ENCODE measurements around the gene CYTH1. TPM values are rescaled to one million over a fixed set of nuclear protein-coding genes. Genes with fewer than 3 reads are reported as not detected.

The CYTH1 gene
- total and polyA plus RNA-seq, 4 donors: 15.4 to 32.1 (median 20.6) TPM

DNA sequence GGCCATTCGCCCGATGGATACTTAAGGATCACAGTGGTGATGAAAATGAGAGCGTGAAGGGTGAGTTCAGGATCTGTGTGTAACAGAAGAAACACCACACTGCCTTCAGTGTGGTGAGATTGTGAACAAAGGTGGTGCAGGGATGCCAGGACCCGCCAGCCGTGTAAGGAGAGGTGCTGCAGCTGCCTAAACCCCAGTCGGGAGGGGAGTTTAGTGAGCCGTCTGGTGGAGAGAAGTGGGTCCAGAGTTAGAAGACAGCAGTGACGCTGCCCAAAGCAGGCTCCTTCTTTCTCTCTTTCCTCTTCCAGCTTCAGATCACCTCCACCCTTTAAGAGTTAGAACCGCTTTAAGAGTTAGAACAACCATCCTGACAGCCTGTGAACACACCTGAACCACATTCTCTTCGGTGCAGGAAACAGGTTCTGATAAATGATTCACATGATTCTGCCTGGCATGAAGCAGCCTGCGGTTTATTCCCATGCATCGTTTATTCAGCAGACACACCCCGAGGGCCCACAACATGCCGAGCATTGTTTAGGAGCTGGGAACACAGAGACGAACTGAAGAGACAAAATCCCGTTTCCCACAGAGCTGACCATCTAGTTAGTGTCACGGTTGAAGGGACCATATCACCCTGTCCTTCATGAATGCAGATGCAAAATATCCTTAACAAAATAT, 120.8 kb downstream of the CYTH1 start:
- 80% methylated on average over 17 of the region's 17 CpGs for WGBS
- Histone ChIP-seq H3K4me1 (ENCODE audit: control insufficient read depth in 4 of 4, insufficient read depth in 4 of 4, low read length in 3 of 4) (peaks cover 0 to 3% (median 0%) of the 10 kb centered on the region in 4 donors), H3K27ac (ENCODE audit: low read depth in 1 of 2, low read length in 2 of 2) (no peak overlapping the region), H3K9ac (ENCODE audit: low read depth in 1 of 2, low read length in 2 of 2) (no peak overlapping the region), H3K9me3 (ENCODE audit: control insufficient read depth in 4 of 4, low read length in 3 of 4) (no peaks in the 10 kb centered on the region), H3K4me3 (ENCODE audit: low read depth in 1 of 3, low read length in 3 of 3) (no peak overlapping the region), H3K36me3 (ENCODE audit: control insufficient read depth in 4 of 4, insufficient read depth in 3 of 4, low read depth in 1 of 4, low read length in 3 of 4) (no peaks in the 10 kb centered on the region), H3K27me3 (ENCODE audit: control insufficient read depth in 4 of 4, insufficient read depth in 4 of 4, low read length in 3 of 4) (no peaks in the 10 kb centered on the region)
- no peak for TF ChIP-seq TAF1 (conservative IDR thresholded peaks at IDR 0.05)
- TF ChIP-seq, protein P1, sequence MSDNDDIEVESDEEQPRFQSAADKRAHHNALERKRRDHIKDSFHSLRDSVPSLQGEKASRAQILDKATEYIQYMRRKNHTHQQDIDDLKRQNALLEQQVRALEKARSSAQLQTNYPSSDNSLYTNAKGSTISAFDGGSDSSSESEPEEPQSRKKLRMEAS (IDR thresholded peaks at IDR 0.05): no peak
- TF ChIP-seq JUND (IDR thresholded peaks at IDR 0.05): no peak
- no peak for TF ChIP-seq FOXA2 (IDR thresholded peaks at IDR 0.05)
- TF ChIP-seq GABPA (IDR thresholded peaks at IDR 0.05 in 1 of 2, conservative IDR thresholded peaks at IDR 0.05 in 1 of 2): no peak
- TF ChIP-seq, protein P2, sequence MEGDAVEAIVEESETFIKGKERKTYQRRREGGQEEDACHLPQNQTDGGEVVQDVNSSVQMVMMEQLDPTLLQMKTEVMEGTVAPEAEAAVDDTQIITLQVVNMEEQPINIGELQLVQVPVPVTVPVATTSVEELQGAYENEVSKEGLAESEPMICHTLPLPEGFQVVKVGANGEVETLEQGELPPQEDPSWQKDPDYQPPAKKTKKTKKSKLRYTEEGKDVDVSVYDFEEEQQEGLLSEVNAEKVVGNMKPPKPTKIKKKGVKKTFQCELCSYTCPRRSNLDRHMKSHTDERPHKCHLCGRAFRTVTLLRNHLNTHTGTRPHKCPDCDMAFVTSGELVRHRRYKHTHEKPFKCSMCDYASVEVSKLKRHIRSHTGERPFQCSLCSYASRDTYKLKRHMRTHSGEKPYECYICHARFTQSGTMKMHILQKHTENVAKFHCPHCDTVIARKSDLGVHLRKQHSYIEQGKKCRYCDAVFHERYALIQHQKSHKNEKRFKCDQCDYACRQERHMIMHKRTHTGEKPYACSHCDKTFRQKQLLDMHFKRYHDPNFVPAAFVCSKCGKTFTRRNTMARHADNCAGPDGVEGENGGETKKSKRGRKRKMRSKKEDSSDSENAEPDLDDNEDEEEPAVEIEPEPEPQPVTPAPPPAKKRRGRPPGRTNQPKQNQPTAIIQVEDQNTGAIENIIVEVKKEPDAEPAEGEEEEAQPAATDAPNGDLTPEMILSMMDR (IDR thresholded peaks at IDR 0.05; ENCODE audit: low read depth, low read length, missing input control): no peak
- TF ChIP-seq, protein P3, sequence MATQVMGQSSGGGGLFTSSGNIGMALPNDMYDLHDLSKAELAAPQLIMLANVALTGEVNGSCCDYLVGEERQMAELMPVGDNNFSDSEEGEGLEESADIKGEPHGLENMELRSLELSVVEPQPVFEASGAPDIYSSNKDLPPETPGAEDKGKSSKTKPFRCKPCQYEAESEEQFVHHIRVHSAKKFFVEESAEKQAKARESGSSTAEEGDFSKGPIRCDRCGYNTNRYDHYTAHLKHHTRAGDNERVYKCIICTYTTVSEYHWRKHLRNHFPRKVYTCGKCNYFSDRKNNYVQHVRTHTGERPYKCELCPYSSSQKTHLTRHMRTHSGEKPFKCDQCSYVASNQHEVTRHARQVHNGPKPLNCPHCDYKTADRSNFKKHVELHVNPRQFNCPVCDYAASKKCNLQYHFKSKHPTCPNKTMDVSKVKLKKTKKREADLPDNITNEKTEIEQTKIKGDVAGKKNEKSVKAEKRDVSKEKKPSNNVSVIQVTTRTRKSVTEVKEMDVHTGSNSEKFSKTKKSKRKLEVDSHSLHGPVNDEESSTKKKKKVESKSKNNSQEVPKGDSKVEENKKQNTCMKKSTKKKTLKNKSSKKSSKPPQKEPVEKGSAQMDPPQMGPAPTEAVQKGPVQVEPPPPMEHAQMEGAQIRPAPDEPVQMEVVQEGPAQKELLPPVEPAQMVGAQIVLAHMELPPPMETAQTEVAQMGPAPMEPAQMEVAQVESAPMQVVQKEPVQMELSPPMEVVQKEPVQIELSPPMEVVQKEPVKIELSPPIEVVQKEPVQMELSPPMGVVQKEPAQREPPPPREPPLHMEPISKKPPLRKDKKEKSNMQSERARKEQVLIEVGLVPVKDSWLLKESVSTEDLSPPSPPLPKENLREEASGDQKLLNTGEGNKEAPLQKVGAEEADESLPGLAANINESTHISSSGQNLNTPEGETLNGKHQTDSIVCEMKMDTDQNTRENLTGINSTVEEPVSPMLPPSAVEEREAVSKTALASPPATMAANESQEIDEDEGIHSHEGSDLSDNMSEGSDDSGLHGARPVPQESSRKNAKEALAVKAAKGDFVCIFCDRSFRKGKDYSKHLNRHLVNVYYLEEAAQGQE (IDR thresholded peaks at IDR 0.05): no peak
- TF ChIP-seq, protein P4, sequence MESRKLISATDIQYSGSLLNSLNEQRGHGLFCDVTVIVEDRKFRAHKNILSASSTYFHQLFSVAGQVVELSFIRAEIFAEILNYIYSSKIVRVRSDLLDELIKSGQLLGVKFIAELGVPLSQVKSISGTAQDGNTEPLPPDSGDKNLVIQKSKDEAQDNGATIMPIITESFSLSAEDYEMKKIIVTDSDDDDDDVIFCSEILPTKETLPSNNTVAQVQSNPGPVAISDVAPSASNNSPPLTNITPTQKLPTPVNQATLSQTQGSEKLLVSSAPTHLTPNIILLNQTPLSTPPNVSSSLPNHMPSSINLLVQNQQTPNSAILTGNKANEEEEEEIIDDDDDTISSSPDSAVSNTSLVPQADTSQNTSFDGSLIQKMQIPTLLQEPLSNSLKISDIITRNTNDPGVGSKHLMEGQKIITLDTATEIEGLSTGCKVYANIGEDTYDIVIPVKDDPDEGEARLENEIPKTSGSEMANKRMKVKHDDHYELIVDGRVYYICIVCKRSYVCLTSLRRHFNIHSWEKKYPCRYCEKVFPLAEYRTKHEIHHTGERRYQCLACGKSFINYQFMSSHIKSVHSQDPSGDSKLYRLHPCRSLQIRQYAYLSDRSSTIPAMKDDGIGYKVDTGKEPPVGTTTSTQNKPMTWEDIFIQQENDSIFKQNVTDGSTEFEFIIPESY (IDR thresholded peaks at IDR 0.05): no peak
- TF ChIP-seq HNF4G (IDR thresholded peaks at IDR 0.05): no peak
- TF ChIP-seq, protein P5, sequence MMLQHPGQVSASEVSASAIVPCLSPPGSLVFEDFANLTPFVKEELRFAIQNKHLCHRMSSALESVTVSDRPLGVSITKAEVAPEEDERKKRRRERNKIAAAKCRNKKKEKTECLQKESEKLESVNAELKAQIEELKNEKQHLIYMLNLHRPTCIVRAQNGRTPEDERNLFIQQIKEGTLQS (IDR thresholded peaks at IDR 0.05): no peak
- no peak for TF ChIP-seq FOXA1 (IDR thresholded peaks at IDR 0.05)
- TF ChIP-seq RXRA (IDR thresholded peaks at IDR 0.05): no peak
- no peak for TF ChIP-seq YY1 (IDR thresholded peaks at IDR 0.05)
- no peak for TF ChIP-seq RAD21 (IDR thresholded peaks at IDR 0.05)
- DNase-seq (ENCODE audit: low spot score): no peak

DNA sequence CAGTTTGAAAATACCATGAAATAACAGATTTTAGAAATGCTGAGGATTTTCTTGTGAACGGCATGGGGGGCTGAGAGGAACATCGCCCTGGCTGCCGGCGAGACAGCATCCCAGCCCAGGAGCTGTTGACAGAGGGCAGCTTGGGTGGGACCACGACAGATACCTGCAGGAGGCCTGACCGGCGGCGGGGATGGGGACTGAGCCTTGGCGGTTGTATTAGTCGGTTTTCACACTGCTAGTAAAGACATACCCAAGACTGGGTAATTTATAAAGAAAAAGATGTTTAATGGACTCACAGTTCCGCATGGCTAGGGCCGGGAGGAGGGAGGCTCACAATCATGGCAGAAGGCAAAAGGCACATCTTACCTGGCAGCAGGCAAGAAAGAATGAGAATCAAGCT, 122.5 kb downstream of the CYTH1 start:
- H3K9ac ChIP-seq (ENCODE audit: low read depth in 1 of 2, low read length in 2 of 2): no peak overlapping the region
- WGBS: 97% methylated on average over 12 of the region's 12 CpGs
- no peak overlapping the region for H3K4me3 ChIP-seq (ENCODE audit: low read depth in 1 of 3, low read length in 3 of 3)
- no peak for DNase-seq (ENCODE audit: low spot score)
- H3K27me3 ChIP-seq (ENCODE audit: control insufficient read depth in 4 of 4, insufficient read depth in 4 of 4, low read length in 3 of 4): no peaks in the 10 kb centered on the region
- H3K27ac ChIP-seq (ENCODE audit: low read depth in 1 of 2, low read length in 2 of 2): no peak overlapping the region
- H3K9me3 ChIP-seq (ENCODE audit: control insufficient read depth in 4 of 4, low read length in 3 of 4): no peaks in the 10 kb centered on the region
- no peaks in the 10 kb centered on the region for H3K4me1 ChIP-seq (ENCODE audit: control insufficient read depth in 4 of 4, insufficient read depth in 4 of 4, low read length in 3 of 4)
- H3K36me3 ChIP-seq (ENCODE audit: control insufficient read depth in 4 of 4, insufficient read depth in 3 of 4, low read depth in 1 of 4, low read length in 3 of 4): no peaks in the 10 kb centered on the region
- TF ChIP-seq EGR1 (IDR thresholded peaks at IDR 0.05; ENCODE audit: low read depth in 2 of 2) (no peak), RAD21 (IDR thresholded peaks at IDR 0.05) (no peak), JUND (IDR thresholded peaks at IDR 0.05) (no peak), SP1 (IDR thresholded peaks at IDR 0.05) (no peak)
- TF ChIP-seq, protein P3 (IDR thresholded peaks at IDR 0.05): no peak
